Amniotic stem cell (primary cell): ENCODE results near the gene RBM47.
A peak's percentile ranks its signal among the peaks of the same experiment; 100 is the strongest.
"Not testable (repeated sequence)": the region's sequence is repeated elsewhere in the genome, so short reads cannot be mapped to it uniquely, and the experiment has no call there.

Source experiments
- DNase-seq: peaks from one replicate; lab custom pipeline; 2025; lab: John Stamatoyannopoulos, UW

The RBM47 gene

DNA sequence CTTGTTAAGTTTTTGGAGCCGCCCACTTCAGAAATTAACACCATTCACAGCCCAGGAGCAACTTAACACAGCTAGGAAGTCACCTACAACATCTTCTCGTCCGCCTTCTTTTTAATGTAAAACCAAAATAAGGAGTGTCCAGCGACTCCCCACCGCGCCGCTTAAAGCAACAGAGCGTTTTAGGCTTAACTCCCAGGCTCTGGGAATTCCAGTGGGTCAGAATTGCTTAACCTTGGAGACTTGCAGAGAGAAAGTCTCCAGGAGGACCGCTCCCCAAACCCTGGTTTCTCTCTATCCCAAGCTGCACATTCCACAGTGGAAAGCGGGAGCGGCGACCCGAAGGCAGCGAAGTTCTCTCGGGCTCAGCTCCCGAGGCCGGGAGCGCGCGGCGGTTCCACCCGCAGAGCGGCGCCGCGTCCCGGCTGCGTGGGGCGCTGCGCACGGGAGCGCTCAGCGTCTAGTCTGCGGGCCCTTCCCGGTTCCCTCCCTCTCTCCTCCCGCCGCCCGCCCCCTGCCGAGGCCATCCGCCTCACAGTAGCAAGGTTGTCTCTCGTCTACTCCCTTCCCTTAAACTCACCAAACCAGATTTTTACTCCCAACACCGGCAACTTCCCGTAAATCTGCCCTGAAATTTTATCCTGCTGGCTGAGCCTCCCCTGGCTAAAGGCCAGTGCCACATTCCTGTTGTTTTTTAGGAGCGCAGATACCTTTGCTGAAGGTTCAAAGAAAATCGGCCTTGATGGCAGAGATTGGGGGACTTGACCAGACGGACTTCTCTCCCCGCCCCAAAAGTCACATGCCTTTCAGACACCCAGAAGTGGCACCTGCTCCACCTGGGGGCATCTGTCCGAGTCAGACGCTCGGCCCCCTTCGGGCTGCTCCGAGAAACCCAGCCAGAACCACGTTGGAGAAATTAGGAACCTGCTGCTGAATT lies at the start of gene RBM47:
Gene RBM47 (minus strand): TSS at position 464 of the 934 bp plus-strand sequence. CDS start 190,971 bp downstream, outside the sequence.
- no peak for DNase-seq

DNA sequence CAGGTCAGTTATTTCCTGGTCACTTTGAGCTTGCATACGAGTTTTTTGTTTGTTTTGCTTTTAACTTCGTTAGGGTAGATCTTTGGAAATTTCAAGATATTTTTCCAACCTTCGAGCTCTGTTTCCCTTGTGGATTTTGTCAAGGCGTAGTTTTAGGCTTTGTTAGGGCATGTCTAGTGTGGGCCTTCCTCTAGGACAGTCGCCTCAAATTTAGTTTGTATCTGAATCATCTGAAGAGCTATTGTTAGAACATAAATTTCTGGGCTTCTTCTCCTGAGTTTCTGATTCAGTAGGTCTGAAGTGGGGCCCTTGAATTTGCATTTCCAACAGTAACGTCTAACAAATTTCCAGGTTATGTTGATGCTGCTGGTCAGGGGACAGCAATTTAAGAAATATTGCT lies 48.8 kb upstream of the RBM47 start:
- no peak for DNase-seq

DNA sequence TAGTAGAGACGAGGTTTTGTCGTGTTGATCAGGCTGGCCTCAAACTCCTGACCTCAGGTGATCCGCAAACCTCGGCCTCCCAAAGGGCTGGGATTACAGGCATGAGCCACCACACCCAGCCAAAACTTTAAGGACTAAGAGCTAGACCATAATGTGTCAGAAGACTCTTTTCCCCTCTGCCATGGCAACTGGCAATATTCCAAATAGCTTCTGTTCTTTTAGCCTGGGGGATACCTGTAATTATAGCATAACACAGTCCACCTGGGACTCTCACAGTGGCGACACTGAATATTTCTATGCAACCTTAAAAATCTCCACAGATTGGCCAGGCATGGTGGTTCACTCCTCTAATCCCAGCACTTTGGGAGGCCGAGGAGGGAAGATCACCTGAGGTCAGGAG lies 45.5 kb upstream of the RBM47 start:
- no peak for DNase-seq

DNA sequence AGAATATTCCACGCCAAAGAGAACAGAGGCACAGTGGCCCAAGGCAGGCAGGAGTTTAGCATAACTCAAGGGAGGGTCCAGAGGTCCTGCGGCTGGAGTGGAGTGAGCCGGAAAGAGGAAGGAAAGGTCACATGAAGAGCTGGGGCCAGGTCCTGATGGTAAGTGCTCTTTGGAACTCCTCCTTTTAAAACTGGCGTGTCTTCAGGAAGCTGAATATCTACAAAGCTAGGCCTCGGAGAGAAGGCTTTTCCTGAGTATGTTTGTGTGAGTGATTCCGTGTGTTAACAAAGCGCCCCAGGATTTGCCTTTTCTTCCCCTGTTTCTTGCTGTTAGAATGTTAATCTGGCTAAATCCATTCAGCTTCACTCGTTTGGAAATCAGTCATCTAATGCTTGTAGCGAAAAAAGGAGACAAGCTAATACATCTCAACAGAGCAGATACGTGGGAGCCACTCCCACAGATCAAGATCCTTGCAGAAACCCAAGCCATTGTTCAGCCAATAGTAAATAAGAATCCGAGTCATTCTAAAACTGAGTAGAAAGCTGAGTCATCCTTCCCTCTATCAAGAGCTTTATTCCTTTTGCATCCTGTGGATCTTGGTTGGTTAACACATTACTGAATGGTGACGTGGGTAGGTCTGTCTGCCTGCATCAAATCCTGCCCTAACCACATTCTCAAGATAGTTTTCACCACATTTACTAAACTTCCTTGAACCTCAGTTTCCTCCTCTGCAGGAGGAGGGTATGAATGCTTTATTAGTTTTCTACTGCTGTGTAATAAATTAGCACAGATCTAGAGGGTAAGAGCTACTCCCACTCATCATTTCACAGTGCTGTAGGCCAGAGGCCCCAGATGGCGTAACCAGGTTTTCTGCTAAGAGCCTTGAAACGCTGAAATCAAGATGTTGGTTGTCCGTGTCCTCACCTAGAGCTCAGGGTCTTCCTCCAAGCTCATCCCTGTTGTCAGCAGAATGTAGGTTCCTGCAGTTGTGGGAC lies 43.2 kb upstream of the RBM47 start:
- DNase-seq, result peak; percentile 83

DNA sequence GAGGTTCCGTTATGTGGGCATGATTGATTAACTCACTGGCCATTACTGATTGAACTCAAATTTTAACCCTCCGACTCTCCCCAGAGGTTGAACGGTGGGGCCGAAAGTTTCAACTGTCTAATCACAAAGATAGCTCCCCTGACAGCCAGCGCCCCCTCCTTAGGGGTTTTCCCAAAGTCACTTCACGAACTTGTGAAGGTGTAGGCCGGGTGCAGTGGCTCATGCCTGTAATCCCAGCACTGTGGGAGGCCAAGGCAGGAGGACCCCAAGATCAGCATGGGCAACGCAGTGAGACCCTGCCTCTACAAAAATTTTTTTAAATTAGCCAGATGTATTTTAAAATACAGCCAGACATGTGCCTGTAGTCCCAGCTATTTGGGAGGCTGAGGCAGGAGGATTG lies 39.8 kb upstream of the RBM47 start:
- DNase-seq, result no peak

DNA sequence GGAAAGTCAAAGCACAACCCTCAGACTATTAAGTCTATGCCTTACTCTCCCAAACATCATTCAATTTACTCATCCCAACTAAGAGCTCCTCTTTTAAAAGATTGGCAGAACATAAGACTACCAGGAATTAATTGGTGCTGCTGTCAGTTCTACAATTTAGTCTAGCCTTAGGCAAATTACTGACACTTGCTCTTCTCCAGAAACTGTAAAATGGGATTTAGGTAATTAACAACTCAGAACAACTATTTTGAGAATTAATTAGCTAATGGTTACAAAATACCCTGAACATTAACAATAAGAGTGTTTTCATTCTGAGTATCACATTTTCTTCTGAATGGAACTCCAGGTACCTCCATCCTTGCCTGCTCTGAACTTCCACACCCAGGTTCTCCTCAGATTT lies 36.2 kb upstream of the RBM47 start:
- no peak for DNase-seq

DNA sequence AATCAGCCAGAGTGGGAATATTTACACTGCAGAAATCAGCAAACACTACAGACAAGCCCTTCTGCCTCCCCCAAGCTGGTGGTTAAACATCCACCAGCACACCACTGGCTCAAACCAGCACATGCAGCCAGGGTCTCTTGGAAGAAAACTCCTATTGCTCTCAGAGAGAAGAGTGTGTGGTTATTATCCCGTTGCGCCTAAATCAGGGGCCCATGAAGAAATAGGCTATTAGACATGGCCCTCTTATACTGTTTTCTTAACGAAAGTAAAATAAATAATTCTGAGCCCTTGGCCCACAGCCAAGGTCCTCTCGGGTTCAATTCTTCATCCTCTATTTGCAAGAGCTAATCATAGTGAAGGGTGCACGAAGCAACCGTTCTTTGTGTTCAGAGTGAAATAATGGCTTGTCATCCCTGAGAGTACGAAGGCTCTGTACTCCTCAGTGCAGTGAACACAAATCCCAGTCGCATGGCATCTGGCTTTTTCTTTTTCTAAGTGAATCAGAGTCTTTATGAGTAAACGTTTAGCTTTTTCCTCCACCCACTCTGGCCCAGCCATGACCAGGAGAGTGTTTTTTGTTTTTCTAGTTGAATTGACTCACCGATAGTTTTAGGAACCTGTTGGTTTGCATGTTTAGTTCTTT lies 33.4 kb upstream of the RBM47 start:
- peak; percentile 64 for DNase-seq

DNA sequence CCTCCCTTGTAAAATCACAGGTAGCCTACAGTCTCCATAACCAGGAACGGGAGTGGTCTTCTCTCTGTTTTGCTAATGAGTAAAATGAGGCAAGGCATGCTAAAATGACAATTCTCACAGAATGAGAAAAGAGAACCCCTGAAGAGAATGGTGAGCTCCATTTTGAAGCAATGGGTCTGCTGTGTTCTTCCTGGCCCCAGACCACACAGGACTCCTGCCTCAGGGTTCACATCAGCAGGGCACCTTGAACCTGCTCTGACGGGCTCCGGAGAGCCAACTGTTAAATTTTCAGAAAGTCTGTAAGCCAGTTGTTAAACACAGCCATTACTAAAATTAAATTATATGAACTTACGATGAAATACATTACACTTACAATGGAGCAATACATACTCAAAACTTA lies 32.1 kb upstream of the RBM47 start:
- DNase-seq, result no peak

DNA sequence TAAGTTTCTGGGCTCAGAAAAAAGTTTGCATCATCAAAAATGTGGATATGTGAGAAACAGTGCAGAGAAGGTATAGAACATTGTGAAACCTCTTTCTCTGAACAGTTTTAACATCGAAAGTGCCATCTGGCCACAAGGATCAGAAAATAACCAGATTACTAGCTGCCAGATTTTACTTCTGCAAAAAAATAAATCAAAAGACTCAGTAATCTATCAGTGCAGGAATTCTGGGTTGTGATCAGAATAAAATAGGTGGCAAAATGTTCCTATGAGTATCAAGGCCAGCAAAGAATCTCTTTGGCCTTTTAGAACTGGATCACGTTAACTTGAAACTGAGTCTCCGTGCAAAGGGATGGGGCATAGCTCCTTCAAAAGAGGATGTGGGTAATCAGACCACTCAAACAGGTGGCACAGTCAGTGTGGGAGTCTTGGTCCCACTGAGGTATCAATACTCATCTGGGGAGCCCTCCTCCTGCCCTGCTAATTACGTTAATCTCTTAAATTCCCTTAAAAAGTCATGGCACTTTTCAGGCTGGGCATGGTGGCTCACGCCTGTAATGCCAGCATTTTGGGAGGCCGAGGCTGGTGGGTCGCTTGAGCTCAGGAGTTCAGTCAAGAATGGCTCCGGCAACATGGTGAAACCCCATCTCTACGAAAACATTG lies 26.7 kb upstream of the RBM47 start:
- no peak for DNase-seq

DNA sequence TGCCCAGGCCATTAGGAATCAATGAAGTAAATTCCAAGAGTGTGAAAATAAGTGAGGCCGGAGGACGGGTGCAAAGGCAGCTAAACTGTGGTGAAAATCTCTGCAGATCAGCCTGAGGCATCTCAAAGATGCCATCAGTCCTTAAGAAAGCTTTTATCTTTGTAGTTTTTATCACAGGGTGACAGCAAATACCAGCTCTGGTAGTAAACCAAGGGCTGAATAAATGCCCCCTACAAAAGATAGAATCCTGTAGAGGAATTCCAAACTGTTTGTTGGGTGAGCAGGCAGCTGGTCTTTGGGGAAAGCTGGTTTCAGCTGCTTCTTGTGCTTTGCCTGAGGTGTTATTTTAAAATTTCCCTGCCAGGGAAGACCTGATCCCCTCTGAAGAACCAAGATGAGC lies 21.6 kb upstream of the RBM47 start:
- no peak for DNase-seq

DNA sequence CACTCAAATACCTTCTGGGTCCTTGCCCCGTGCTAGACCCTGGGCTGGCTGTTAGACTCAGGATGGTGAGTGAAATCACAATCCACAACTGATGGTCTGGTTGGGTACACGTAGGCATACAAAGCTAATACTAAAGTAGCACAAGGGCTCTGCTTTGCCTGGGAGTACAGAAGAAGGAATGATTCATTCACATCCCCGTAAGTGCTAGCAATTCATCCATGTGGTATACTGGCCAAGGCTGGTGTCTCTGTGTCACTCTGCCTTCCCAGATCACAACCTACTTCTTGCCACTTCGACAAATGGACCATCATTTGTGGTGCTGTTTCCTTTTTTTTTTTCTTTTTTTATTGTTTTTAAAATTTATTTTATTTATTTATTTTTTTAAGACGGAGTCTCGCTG lies 19.7 kb upstream of the RBM47 start:
- no peak for DNase-seq

DNA sequence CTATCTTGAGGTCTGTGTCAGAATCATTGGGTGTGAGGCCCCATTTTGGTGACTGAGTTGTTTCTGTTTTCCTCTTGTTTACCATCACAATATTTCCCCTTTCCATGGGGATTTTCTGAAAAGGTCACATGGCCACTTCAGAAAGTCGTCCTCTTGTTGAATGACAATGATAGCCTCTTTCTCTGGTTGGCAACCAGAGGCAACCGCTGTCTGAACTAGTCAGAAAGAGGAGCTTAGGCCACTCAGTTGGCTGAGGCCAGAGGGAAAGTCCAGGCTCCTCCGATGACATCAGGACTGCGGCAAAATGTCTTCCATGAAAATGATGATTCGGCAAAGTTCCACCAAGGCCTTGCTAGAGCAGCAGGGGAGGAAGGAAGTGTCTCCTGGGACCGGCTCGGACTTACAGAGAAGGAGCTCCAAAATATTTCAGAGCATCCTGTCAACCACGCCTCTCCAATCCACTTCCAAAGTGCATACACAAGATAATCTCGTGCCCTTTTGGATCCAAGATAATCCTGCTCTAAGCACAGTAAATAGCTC lies 19.1 kb upstream of the RBM47 start:
- DNase-seq, result no peak

DNA sequence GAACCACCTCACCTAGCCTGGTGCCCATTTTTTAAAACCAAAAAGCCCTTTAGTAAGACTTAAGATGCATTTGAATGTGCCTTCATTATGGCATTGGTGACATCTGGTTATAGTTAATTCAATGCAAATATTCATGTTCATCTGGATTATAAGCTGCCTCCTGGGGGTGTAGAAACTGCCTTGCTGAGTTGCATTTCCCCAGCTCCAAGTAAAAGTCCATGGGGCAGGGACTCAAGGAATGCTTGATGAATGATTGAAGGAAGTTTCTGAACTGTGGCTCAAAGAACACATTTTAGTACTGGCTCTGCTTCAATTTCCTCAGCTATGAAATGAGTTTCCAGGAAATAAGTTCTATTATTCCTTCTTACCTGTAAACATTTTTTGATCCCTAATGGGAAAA lies 18.5 kb upstream of the RBM47 start:
- no peak for DNase-seq

DNA sequence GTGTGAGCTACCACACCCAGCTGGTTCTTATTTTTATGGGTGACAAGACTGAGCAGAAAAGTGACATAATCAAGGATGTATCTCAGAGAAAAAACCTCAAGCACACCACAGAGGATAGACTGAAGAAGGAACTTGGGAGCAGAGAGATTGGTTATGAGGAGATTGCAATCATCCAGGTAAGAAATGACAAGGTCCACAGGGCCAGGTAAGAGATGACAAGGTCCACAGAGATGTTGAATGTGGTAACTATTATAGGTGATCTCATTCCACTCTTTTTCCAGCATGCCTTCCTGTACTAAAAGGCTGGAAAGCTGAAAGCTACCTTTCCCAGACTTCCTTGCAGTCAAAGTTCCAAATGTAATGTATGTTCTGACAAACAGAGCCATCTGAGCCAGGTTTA lies 15.9 kb upstream of the RBM47 start:
- no peak for DNase-seq

DNA sequence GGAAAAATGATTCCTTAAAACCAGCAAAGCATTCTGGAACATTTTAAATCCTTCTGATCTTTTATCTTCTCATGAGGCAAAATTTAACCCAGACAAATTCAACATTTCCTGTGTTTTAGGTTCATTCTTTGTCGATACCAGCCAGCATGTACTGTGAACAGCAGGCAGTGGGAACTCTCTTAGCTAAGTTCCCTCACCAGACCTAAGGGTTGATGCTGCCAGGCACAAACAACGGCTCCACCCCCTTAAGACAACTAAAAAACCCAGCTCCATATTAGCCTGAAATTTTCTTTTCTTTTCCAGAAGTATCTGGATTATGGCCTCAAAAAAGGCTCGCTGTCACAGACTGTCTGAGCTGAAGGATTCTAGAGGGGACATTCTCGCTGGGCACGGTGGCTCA lies 2.4 kb upstream of the RBM47 start:
- no peak for DNase-seq

DNA sequence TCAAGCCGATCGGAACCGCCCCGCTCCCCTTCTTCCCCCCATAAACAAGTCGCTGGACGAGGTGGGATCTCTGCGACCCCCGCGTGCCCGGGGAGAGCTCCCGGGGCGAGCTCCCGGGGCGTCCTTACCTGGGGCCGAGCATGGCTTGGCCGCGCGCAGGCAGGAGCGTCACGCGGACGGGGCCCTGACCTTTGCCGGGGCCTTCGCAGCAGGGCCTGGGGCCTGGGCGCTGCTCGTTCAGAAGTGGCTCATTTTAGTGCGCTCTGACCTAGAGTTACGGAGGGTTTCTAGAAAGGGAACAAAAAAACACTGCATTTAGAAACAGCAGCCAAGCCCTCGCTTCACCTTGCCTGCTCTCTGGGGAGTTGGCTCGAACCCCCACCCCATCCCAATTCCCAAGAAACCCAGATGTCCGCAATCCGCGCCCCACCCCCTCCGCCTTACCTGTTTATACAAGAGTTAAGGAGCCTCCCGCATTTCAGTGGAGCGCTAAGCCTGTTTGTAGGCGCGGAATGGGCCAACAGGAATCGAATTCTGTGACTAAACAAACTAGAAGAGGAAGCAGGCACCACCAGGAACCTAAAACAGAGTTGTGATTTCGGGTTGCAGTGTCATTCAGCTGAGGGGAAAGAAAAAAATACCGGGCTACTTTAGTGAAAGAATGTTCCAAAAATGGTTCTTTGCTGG lies 814 bp upstream of the RBM47 start:
- no peak for DNase-seq

DNA sequence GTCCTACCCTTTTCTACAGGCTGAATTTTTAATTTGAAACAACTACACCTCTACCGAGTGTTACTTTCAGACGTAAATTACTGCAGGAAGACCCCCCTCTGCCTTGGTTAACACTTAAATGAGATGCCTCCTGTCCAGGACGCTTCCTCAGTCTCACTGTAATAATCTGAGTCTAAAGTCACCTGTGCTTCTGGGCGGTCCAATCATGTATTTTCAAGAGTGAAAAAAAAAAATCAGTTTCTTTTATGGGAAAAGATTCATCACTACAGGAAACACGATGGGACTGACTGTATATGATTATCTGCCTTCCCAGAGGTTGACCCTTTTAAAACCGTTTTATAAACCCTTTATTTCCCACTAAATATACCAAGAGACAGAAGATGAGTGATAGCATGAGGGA lies 776 bp downstream of the RBM47 start:
- no peak for DNase-seq

DNA sequence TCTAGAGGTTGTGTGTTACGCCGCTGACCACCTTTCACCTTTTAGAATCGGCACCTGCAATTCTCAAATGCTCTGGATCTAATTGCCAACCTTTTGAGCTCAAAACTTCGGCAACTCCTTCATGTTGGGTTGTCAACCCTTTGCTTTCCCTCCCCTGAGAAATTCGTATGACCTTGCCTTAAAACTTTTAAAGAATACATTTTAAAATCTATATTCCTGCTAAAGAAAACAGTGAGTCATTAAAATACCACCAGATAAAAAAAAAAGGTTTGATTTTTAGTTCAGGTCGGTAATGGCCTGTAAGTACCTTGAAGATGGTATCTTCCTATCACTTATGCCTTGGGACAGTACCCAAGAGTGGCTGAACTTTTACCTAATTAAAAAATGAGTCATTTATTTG lies 1.3 kb downstream of the RBM47 start:
- not testable (repeated sequence) for DNase-seq

DNA sequence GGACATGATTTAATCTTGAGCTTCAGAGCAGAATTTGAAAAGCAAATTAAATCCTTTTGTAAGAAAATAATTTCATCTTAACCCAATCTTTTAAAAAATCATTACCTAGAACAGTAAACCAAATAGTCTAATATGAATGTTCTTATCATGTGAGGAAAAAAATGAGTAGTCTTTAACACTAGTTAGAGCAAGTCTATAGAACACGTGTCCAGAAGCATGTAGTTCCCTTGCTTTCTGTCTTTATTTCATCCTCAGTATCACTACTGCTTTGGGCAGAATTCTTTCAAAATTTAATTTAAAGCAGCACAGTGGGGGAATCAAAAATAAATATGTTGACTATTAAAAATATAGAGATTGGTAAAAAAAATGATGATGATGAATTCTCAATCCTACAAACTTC lies 2.1 kb downstream of the RBM47 start:
- no peak for DNase-seq

DNA sequence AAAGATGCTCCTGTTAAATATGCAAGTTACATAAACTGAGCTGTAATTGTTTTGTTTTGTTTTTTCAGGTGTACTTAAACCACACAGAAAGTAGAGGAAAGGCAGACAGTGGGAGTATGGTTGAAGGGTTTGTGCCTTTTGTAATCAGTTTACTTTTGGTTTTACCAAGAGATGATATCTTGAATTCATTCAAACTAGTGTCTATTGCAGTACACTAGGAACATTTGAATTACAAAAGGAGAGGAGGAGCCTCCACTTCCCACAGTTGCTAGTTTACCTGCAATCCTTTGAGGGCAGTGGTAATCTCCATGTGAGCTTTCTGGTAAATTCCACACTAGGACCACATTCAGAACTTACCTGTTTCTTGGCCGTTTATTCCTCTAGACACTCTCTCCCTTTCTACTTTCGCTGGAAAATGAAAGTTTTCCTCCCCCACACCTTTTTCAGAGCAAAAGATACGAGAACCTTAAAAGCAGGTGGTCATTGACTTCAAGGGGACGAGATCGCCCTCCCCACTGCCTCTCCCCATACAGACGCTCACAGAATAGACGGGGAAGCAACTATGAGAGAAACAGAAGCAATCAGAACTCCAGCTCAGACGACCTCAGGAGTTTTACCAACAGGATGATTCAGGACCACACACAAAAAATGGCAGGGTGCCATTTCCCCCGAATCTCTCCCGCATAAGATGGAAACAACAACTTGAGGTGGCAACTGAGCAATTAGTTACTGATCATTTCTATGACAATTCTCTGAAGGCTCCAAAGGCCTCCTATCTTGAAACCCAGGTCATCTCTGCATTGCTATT lies 3.3 kb downstream of the RBM47 start:
- no peak for DNase-seq
